Fibroblast of lung (primary cell): ENCODE measurements around the gene CREB5. TPM values are rescaled to one million over a fixed set of nuclear protein-coding genes. Genes with fewer than 3 reads are reported as not detected.

Experiments
- DNase-seq, 2 donors: peaks; one replicate each; pipeline versions ENCODE4 v3.0.0 to v3.0.0-alpha.2; 2010; ENCODE audit warnings: low read depth in 2 of 2
- H2AFZ ChIP-seq: 2 replicates; pipeline ENCODE4 v1.5.1; 2012; ENCODE audit warnings: low read length, control low read depth, inconsistent platforms
- H3K27ac ChIP-seq: 2 replicates; pipeline ENCODE4 v1.5.1; 2011; ENCODE audit warnings: low read length, control low read depth; ENCODE audit not compliant: insufficient read depth
- H3K27me3 ChIP-seq: 2 replicates; pipeline ENCODE4 v1.5.1; 2011; ENCODE audit warnings: mild to moderate bottlenecking, low read length; ENCODE audit not compliant: control insufficient read depth, insufficient read depth
- H3K36me3 ChIP-seq: 2 replicates; pipeline ENCODE4 v1.5.1; 2011; ENCODE audit warnings: low read length; ENCODE audit not compliant: control insufficient read depth, insufficient read depth
- H3K4me1 ChIP-seq: 2 replicates; pipeline ENCODE4 v1.5.1; 2011; ENCODE audit warnings: low read length; ENCODE audit not compliant: control insufficient read depth, insufficient read depth; ENCODE audit errors: extremely low read depth
- H3K4me2 ChIP-seq: 2 replicates; pipeline ENCODE4 v1.5.1; 2011; ENCODE audit warnings: low read length, control low read depth; ENCODE audit not compliant: insufficient read depth; ENCODE audit errors: extremely low read depth
- H3K4me3 ChIP-seq, 4 experiments: fragments of 200-600 bp in 1 of 4; sonication (generic) in 1 of 4; replicated peaks in 1 of 4; 2 replicates each; pipeline ENCODE4 v1.5.1; 2011 to 2016; ENCODE audit warnings: low read length in 4 of 4, low read depth in 3 of 4, mild to moderate bottlenecking in 3 of 4, control low read depth in 2 of 4, inconsistent platforms in 1 of 4, mixed read lengths in 1 of 4; ENCODE audit not compliant: insufficient read depth in 1 of 4; ENCODE audit errors: control extremely low read depth in 1 of 4
- H3K79me2 ChIP-seq: 2 replicates; pipeline ENCODE4 v1.5.1; 2012; ENCODE audit warnings: mild to moderate bottlenecking, low read length, inconsistent platforms; ENCODE audit not compliant: control insufficient read depth, insufficient read depth
- H3K9ac ChIP-seq: 2 replicates; pipeline ENCODE4 v1.5.1; 2011; ENCODE audit warnings: mild to moderate bottlenecking, low read length, control low read depth; ENCODE audit not compliant: insufficient read depth
- H3K9me3 ChIP-seq: 2 replicates; pipeline ENCODE4 v1.5.1; 2012; ENCODE audit warnings: low read depth, low read length; ENCODE audit not compliant: control insufficient read depth, insufficient read depth
- H4K20me1 ChIP-seq: 2 replicates; pipeline ENCODE4 v1.5.1; 2011; ENCODE audit warnings: low read length; ENCODE audit not compliant: control insufficient read depth, insufficient read depth; ENCODE audit errors: extremely low read depth
- CTCF ChIP-seq, 2 donors: IDR thresholded peaks in 1 of 2; conservative IDR thresholded peaks in 1 of 2; 1 replicate in 1 of 2; 2 replicates in 1 of 2; pipeline ENCODE4 v1.5.1; 2011 to 2012; ENCODE audit warnings: low read length in 2 of 2, control low read depth in 1 of 2, inconsistent platforms in 1 of 2, low read depth in 1 of 2, mild to moderate bottlenecking in 1 of 2
- EZH2 ChIP-seq: IDR thresholded peaks from 2 replicates; pipeline ENCODE4 v1.5.1; 2012; ENCODE audit warnings: low read length, control low read depth, mild to moderate bottlenecking; ENCODE audit errors: missing control alignments
- polyA plus RNA-seq, 2 donors: library from polyadenylated mRNA; depleted of rRNA in 1 of 2; stranded (reverse) in 1 of 2; unstranded in 1 of 2; fragments of >200 nt; gene quantifications; 2 replicates each; pipeline ENCODE4 v1.2.1, GENCODE V29; 2011 to 2012; ENCODE audit warnings: missing spikeins in 1 of 2
- total RNA-seq: library from RNA; depleted of rRNA; stranded (reverse); fragments of >200 nt; gene quantifications from 2 replicates; pipeline ENCODE4 v1.2.1, GENCODE V29; 2014

CREB5 gene
- total and polyA plus RNA-seq, 2 donors (not counting 1 experiment from before 2014, with no cell fraction given) = 8.2 to 28.4 TPM

GRCh38 chr7:28808796-28809533 is 396.6 kb downstream of the CREB5 start:
- H3K27me3 ChIP-seq = no peaks in the 10 kb centered on the region
- no peaks in the 10 kb centered on the region for H3K9me3 ChIP-seq
- H3K36me3 ChIP-seq = no peaks in the 10 kb centered on the region
- H4K20me1 ChIP-seq = no peaks in the 10 kb centered on the region
- no peak overlapping the region for H3K4me2 ChIP-seq
- H3K79me2 ChIP-seq = no peaks in the 10 kb centered on the region
- peak; percentile 20 to 30 for DNase-seq
- no peak overlapping the region for H3K4me3 ChIP-seq
- H3K4me1 ChIP-seq = peaks cover 5% of the 10 kb centered on the region
- H2AFZ ChIP-seq = no peak overlapping the region
- H3K9ac ChIP-seq = no peak overlapping the region
- H3K27ac ChIP-seq = no peak overlapping the region
- no peak for TF ChIP-seq CTCF (conservative IDR thresholded peaks at IDR 0.05 in 1 of 2, IDR thresholded peaks at IDR 0.05 in 1 of 2; ENCODE audit: low read depth in 1 of 2, low read length in 2 of 2)
- no peak for TF ChIP-seq EZH2

GRCh38 chr7:28811008-28811407 is 398.7 kb downstream of the CREB5 start:
- Histone ChIP-seq H3K27me3 (no peaks in the 10 kb centered on the region), H4K20me1 (no peaks in the 10 kb centered on the region), H2AFZ (no peak overlapping the region), H3K27ac (no peak overlapping the region), H3K4me1 (peaks cover 5% of the 10 kb centered on the region), H3K9ac (no peak overlapping the region), H3K79me2 (no peaks in the 10 kb centered on the region), H3K36me3 (no peaks in the 10 kb centered on the region), H3K9me3 (no peaks in the 10 kb centered on the region), H3K4me3 (no peak overlapping the region), H3K4me2 (no peak overlapping the region)
- DNase-seq = peak in 1 of 2 donors; percentile 39
- TF ChIP-seq CTCF (conservative IDR thresholded peaks at IDR 0.05 in 1 of 2, IDR thresholded peaks at IDR 0.05 in 1 of 2; ENCODE audit: low read depth in 1 of 2, low read length in 2 of 2) = no peak
- TF ChIP-seq EZH2 = no peak

- Histone ChIP-seq H2AFZ (no peak overlapping the region), H3K27me3 (no peaks in the 10 kb centered on the region)
- peak in 1 of 2 donors; percentile 62 for DNase-seq
Measured at GRCh38 chr7:28811701-28812430, 399.5 kb downstream of the CREB5 start.

More at GRCh38 chr7:28811701-28812430, 399.5 kb downstream of the CREB5 start:
- H3K79me2 ChIP-seq = no peaks in the 10 kb centered on the region
- peaks cover 5% of the 10 kb centered on the region for H3K4me1 ChIP-seq
- no peaks in the 10 kb centered on the region for H3K36me3 ChIP-seq
- no peak overlapping the region for H3K9ac ChIP-seq
- H3K27ac ChIP-seq = no peak overlapping the region
- no peak overlapping the region for H3K4me2 ChIP-seq
- no peaks in the 10 kb centered on the region for H3K9me3 ChIP-seq
- no peaks in the 10 kb centered on the region for H4K20me1 ChIP-seq
- TF ChIP-seq EZH2 (no peak), CTCF (conservative IDR thresholded peaks at IDR 0.05 in 1 of 2, IDR thresholded peaks at IDR 0.05 in 1 of 2; ENCODE audit: low read depth in 1 of 2, low read length in 2 of 2) (no peak)
- H3K4me3 ChIP-seq = no peak overlapping the region
